Uterus (tissue), 2 donors: Measurements from ENCODE around the gene XYLT2.

Experiments
- CTCF ChIP-seq, 4 experiments: fragments of 200-600 bp in 2 of 4; fragments of 450-650 bp in 2 of 4; sonication (generic) in 2 of 4; IDR thresholded peaks; one replicate each; pipeline ENCODE4 v1.5.1; 2016 to 2019; ENCODE audit warnings: antibody characterized with exemption in 4 of 4, mild to moderate bottlenecking in 2 of 4, moderate library complexity in 1 of 4
- POLR2A ChIP-seq, 2 donors: fragments of 450-650 bp; IDR thresholded peaks; one replicate each; pipeline ENCODE4 v1.6.1; 2016; ENCODE audit warnings: antibody characterized with exemption in 2 of 2, mild to moderate bottlenecking in 1 of 2, moderate library complexity in 1 of 2

DNA sequence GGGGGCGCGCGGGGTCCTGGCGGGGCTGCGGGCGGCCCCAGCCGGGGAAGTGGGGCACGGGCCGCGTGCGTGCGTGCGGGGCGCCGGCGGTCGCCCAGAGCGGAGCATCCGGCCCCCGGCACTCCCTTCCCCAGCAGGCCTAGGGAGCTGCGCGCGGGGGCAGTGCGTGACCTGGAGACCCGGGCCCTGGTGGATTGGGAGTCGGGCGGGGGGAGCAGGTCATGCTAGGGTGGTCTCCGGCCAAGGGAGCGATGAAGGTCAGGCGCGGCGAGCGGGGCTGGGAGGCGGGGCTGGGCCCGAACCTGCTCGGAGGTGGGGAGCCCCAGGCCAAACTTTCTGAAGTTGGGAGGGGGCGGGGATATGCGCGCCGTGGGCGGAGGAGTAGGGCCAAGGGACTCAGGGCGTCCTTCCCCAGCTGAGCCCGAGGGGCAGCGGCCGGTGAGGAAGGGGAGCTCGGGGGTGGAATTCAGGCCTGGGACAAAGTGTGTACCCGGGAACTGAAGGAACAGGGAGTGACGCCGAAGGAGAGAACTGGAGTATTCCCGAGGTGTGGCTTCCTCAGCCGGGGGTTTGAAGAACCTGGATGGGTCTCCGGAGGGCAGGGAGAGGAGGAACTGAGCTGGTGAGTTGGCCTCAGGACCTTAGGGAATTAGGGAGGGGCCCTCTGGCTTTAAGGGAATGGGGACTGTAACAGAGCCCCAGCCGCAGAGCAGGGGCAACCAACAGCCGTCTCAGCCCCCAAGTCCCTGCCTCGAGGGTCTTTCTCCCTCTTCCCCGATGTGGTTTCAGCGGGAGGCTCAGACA is 589 bp downstream of the XYLT2 start:
- peak in 1 of 4 experiments; percentile 4 for TF ChIP-seq CTCF (IDR thresholded peaks at IDR 0.05)
- TF ChIP-seq POLR2A (IDR thresholded peaks at IDR 0.05), result no peak
